ENCODE measurements around the gene SPOCK2.

GRCh38 chr10:72062382-72062781 is 26.0 kb downstream of the SPOCK2 start:
- TF ChIP-seq, protein P1, sequence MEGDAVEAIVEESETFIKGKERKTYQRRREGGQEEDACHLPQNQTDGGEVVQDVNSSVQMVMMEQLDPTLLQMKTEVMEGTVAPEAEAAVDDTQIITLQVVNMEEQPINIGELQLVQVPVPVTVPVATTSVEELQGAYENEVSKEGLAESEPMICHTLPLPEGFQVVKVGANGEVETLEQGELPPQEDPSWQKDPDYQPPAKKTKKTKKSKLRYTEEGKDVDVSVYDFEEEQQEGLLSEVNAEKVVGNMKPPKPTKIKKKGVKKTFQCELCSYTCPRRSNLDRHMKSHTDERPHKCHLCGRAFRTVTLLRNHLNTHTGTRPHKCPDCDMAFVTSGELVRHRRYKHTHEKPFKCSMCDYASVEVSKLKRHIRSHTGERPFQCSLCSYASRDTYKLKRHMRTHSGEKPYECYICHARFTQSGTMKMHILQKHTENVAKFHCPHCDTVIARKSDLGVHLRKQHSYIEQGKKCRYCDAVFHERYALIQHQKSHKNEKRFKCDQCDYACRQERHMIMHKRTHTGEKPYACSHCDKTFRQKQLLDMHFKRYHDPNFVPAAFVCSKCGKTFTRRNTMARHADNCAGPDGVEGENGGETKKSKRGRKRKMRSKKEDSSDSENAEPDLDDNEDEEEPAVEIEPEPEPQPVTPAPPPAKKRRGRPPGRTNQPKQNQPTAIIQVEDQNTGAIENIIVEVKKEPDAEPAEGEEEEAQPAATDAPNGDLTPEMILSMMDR (IDR thresholded peaks at IDR 0.05), result no peak
- TF ChIP-seq POLR2A (IDR thresholded peaks at IDR 0.05) (no peak), EP300 (IDR thresholded peaks at IDR 0.05) (no peak)
